Measurements from ENCODE around the gene HNRNPAB.

The HNRNPAB gene

DNA sequence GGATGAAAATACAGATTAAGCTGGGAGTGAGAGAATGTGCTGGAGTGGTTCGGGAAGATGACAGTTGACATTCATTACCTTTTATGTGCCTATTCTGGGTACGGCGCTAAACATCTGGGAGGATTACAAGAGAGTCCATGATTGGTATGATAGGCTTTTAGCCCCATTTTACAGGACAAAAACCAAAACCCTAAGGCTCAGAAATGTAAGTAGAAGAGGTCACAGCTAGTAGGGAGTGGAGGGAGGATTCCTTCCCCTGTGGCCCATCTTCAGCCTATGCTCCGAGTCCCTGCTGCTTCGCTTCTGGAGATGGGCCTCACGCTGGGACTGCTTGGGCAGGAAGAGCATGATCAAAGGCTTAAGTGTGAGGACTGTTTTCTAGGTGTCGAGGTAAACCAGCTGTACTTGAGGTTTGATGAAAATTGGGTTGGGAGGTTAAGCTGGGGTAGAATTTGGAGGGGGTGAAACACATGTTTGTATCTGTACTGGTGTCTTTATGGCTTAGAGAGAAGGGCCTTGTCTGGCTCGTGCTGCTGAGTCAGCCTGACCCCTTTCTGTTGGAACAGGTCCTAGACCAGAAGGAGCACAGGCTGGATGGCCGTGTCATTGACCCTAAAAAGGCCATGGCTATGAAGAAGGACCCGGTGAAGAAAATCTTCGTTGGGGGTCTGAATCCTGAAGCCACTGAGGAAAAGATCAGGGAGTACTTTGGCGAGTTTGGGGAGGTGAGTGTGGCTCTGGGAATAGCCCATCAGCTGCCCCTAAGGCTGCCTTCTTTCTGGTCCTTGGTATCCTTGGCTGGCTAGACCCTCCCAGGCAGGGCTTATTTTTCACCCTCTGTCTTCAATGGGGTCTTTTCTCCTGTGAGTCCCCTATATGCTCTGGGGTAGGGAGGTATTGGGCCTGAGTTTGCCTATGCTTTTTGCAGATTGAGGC, 2.1 kb downstream of the HNRNPAB start:
- no peak for DNase-seq (ENCODE audit: low spot score)
- TF ChIP-seq, protein P1, sequence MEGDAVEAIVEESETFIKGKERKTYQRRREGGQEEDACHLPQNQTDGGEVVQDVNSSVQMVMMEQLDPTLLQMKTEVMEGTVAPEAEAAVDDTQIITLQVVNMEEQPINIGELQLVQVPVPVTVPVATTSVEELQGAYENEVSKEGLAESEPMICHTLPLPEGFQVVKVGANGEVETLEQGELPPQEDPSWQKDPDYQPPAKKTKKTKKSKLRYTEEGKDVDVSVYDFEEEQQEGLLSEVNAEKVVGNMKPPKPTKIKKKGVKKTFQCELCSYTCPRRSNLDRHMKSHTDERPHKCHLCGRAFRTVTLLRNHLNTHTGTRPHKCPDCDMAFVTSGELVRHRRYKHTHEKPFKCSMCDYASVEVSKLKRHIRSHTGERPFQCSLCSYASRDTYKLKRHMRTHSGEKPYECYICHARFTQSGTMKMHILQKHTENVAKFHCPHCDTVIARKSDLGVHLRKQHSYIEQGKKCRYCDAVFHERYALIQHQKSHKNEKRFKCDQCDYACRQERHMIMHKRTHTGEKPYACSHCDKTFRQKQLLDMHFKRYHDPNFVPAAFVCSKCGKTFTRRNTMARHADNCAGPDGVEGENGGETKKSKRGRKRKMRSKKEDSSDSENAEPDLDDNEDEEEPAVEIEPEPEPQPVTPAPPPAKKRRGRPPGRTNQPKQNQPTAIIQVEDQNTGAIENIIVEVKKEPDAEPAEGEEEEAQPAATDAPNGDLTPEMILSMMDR (IDR thresholded peaks at IDR 0.05; ENCODE audit: borderline replicate concordance, control extremely low read depth, extremely low read depth, insufficient read depth, missing control alignments) = no peak
- in situ Hi-C loops (cut with MboI; ENCODE audit: low sequenced_read_pairs, unreplicated experiment) = no loop called here

DNA sequence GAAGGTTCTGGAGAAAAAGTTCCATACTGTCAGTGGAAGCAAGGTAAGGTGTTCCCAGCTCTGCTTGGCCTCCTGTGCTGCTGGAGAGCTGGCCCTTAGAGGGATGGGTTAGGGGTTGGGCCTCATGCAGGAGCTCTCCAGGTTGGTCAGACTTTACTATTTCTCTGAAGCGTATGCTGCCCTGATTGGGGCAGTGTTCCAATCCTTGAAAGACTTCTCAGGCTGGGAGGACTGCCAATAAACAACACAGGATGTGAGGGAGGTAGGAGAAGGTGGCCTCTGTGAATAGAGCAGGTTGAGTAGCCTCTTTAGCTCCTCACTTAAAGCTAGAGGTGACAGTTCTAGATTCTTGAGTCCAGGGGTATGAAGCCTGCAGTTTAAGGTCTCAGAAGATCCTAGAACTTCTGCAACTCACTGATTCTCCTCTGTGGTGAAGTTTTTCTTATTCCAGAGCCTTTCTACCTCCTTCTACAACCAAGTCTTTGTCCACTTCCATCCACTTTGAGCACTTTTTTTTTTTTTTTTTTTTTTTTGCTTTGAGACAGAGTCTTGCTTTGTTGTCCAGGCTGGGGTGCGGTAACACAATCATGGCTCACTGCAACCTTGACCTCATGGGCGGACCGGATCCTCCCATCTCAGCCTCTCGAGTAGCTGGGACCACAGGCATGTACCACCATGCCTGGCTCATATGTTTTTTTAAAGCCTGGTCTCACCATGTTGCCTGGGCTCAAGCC, 3.0 kb downstream of the HNRNPAB start:
- in situ Hi-C loops (cut with MboI; ENCODE audit: low sequenced_read_pairs, unreplicated experiment) = no loop called here
- DNase-seq (ENCODE audit: low spot score) = no peak
- TF ChIP-seq, protein P1 (IDR thresholded peaks at IDR 0.05; ENCODE audit: borderline replicate concordance, control extremely low read depth, extremely low read depth, insufficient read depth, missing control alignments) = no peak

DNA sequence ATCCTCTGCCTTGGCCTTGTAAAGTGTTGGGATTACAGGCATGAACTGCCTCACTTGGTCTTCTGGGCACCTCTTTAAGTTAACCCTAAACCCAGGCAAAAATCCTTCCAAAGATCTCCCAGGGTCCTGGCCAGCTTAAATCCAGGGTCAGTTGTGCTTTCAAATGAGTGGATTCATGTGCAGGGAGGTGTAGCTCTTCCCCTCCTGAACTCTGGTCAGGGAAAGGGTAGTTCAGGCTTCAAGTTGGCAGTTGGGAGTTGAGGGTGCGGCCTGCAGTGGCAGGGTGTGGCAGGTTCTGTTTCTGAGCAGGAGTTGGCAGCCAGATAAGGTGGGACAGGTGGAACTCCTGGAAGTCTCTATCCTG, 3.6 kb downstream of the HNRNPAB start:
- TF ChIP-seq, protein P1 (IDR thresholded peaks at IDR 0.05; ENCODE audit: borderline replicate concordance, control extremely low read depth, extremely low read depth, insufficient read depth, missing control alignments) = no peak
- in situ Hi-C loops (cut with MboI; ENCODE audit: low sequenced_read_pairs, unreplicated experiment) = no loop called here
- DNase-seq (ENCODE audit: low spot score) = no peak

DNA sequence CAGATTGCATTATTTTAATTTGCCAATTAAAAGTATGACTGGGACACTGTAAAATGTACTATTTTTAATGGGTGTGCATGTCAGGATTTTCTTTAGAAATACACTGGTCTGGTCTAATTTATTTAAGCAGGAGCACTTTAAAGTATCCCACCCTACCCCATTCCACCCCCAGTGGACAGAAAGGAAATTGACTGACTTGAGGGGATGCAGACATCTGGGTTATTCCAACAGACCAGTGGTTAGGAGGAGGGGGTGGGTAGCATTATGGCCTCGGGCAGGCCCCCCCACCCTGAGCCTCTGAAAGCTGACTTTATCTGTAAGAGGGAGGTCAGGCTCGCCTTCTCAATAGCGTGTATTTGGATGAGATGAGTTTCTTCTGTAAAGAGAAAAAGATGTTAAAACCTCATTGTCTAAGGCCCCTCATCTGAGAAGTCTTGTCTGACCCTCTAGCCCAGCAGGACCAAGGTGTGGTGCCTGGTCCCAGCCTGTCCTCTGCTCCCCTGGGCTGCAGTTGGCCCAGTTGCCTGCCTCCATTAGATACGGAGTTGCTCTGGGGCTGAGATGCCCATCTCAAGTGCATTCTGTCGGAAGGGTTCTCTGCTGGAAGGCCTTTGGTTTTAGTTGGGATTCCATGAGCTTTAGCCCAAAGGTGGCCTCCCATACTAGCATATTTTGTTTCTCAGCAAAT, 4.4 kb downstream of the HNRNPAB start:
- TF ChIP-seq, protein P1 (IDR thresholded peaks at IDR 0.05; ENCODE audit: borderline replicate concordance, control extremely low read depth, extremely low read depth, insufficient read depth, missing control alignments) = no peak
- DNase-seq (ENCODE audit: low spot score) = no peak
- in situ Hi-C loops (cut with MboI; ENCODE audit: low sequenced_read_pairs, unreplicated experiment) = no loop called here

DNA sequence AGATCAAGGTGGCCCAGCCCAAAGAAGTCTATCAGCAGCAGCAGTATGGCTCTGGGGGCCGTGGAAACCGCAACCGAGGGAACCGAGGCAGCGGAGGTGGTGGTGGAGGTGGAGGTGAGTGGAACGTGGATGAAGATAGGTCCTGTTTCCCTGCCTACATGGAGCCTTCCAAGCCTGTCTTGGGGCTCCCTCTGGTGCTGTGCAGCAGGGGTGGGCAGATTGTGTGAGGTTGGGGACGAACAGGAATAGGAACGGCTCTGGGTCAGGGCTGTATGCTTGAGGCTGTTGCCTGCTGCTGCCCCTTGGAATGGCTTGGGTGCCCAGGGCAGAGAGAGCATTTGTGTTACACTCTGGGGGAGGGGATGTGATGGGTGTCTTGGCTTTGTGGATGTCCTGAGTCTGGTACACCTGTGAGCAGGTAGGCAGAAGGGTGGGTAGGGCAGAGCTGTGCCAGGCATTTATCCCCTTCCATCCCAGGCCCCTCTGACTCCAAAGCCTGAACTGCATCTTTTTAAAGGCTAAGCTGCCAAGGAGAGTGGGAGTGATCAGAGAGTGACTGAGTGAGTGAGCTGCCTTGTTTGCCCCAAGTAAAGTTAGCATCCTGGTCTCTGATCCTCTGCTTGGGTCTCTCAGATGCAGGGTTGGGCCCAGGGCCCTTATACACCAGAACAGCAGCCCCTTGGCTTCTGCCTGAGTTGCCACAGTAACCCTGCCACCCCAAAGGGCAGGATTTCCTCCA, 5.2 kb downstream of the HNRNPAB start:
- TF ChIP-seq, protein P1 (IDR thresholded peaks at IDR 0.05; ENCODE audit: borderline replicate concordance, control extremely low read depth, extremely low read depth, insufficient read depth, missing control alignments) = no peak
- in situ Hi-C loops (cut with MboI; ENCODE audit: low sequenced_read_pairs, unreplicated experiment) = no loop called here
- no peak for DNase-seq (ENCODE audit: low spot score)

DNA sequence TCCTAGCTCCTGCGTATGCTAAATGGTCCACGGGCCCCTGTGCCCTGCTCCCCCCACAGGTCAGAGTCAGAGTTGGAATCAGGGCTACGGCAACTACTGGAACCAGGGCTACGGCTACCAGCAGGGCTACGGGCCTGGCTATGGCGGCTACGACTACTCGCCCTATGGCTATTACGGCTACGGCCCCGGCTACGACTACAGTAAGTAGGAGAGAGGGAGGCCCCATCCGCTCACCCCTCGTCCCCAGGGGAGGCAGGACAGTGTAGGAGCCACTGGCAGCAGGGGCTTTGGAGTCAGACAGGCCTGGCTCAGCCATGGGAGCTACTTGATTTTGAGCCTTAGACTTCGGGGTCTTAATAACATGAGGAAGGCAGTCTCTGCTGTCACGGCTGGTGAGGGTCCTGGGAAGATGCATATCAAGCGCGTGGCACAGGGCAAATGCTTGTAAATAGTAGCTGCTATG, 5.8 kb downstream of the HNRNPAB start:
- TF ChIP-seq, protein P1 (IDR thresholded peaks at IDR 0.05; ENCODE audit: borderline replicate concordance, control extremely low read depth, extremely low read depth, insufficient read depth, missing control alignments) = no peak
- DNase-seq (ENCODE audit: low spot score) = no peak
- in situ Hi-C loops (cut with MboI; ENCODE audit: low sequenced_read_pairs, unreplicated experiment) = no loop called here

Measured in GM13976 (cell line).